A673 (cell line): ENCODE data around the gene AOPEP.

Experiments used
- EZH2 ChIP-seq: fragments of 200-600 bp; sonication (generic); IDR thresholded peaks from 2 replicates; pipeline ENCODE4 v1.6.1; 2017; ENCODE audit warnings: borderline replicate concordance, low read depth, mild to moderate bottlenecking, mixed read lengths, antibody characterized with exemption, low read length; ENCODE audit not compliant: poor library complexity, severe bottlenecking
- TF ChIP-seq, protein P1 (sequence below): fragments of 300-800, 200-600 bp; sonication (generic); conservative IDR thresholded peaks from 2 replicates; pipeline ENCODE4 v1.5.1; 2017; ENCODE audit warnings: low read depth, mild to moderate bottlenecking, antibody characterized with exemption, low read length, moderate library complexity, mixed read lengths

DNA sequence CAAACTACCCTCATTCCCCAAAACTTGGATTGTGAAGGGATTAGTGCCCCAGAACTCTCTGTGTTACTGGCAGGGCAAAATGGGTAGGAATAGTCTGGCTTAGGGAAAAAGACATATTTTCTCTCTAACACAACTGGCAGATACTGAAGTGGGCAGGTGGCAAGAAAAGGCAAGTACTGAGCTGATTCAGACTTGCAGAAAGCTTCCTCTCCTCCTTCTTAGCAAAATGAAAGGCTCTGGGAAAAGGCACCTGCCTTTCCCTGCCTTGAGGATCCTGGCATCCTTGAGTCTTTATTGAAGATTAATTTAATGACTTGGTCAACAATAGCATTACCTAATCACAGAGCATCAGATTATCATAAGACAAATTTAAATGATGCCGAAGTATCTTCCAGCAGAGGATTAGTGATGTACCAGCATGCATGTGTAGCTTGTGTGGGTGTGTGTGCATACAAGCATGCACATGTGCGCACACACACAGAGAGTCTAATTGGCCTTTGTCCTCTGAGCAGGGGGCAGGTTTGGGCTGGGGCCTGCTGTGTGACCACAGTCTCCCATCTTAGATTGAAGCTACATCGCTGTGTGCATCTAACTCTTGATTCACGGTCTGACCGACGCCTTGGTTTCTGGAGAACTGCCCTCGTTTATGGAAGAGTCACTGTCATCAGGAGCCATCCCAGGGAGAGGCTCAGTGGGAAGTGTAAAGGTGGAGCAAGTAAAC, 294.8 kb downstream of the AOPEP start:
- TF ChIP-seq, protein P1, sequence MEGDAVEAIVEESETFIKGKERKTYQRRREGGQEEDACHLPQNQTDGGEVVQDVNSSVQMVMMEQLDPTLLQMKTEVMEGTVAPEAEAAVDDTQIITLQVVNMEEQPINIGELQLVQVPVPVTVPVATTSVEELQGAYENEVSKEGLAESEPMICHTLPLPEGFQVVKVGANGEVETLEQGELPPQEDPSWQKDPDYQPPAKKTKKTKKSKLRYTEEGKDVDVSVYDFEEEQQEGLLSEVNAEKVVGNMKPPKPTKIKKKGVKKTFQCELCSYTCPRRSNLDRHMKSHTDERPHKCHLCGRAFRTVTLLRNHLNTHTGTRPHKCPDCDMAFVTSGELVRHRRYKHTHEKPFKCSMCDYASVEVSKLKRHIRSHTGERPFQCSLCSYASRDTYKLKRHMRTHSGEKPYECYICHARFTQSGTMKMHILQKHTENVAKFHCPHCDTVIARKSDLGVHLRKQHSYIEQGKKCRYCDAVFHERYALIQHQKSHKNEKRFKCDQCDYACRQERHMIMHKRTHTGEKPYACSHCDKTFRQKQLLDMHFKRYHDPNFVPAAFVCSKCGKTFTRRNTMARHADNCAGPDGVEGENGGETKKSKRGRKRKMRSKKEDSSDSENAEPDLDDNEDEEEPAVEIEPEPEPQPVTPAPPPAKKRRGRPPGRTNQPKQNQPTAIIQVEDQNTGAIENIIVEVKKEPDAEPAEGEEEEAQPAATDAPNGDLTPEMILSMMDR = no peak
- no peak for TF ChIP-seq EZH2
